Stimulated activated CD4-positive, alpha-beta T cell treated with anti-CD3 and anti-CD28 coated beads, Interleukin-12 subunit alpha, Interleukin-12 subunit beta, amount 100 ng/mL, for 4 hours (primary cell): ENCODE results near the gene RIPOR1.
A peak's percentile ranks its signal among the peaks of the same experiment; 100 is the strongest.

Experiments used
- DNase-seq: peaks from one replicate; pipeline ENCODE4 v3.0.0-alpha.2; 2020

Gene RIPOR1

GRCh38 chr16:67561824-67562525 is 33.3 kb downstream of the RIPOR1 start:
- DNase-seq, result peak; percentile 95

DNA sequence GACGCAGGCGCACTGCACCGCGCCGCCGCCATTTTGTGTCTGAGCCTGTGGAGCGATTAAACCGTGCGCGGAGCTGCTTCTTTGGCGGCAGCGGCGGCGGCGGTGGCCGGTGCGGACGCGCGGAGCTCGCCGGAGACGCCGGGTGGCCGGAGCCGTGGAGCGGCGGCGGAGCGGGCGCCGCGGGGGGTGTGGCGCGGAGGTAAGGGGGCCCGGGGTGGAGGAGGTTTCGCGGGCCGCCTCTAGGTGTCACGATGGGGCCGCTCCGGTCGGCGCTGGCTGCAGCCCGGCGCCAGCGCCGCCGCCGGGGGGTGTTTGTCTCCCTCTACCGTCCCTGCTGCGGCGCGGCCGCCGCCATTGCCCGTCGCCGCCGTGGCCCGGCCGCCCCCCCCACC is 33.9 kb downstream of the RIPOR1 start, which contains the start of gene CTCF:
CTCF (plus strand) TSS at position 1 of the 392 bp plus-strand sequence. CDS start 48,307 bp downstream, outside the sequence.
- DNase-seq, result peak; percentile 78

- peak; percentile 47 for DNase-seq
These were observed 34.5 kb downstream of the RIPOR1 start for GRCh38 chr16:67562918-67563707.

GRCh38 chr16:67563708-67564468 is 35.3 kb downstream of the RIPOR1 start:
- DNase-seq, result no peak

DNA sequence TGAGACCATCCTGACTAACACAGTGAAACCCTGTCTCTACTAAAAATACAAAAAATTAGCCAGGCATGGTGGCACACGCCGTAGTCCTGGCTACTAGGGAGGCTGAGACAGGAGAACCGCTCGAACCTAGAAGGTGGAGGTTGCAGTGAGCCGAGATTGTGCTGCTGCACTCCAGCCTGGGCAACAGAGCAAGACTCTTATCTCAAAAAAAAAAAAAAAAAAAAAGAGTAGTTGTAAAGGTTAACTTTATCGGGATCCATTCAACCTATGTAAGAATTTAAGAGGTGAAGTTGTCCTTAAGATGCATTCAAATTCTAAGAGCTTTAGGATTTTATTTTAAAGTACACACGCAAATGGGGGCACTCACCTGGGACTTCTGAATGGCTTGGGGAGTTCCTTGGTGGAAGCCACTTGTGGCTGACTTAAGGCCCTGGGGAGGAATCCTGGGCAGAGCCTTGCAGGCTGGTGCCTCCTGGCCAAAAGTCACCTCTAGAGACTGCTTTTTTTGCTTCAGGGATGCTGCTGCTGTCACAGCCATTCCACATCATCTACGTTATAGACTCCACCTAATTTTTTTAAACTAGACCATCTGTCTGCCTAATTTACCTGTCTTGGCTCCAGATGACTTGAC is 37.0 kb downstream of the RIPOR1 start:
- no peak for DNase-seq

GRCh38 chr16:67571464-67571863 is 42.8 kb downstream of the RIPOR1 start:
- no peak for DNase-seq

GRCh38 chr16:67571981-67572431 is 43.4 kb downstream of the RIPOR1 start:
- no peak for DNase-seq

DNA sequence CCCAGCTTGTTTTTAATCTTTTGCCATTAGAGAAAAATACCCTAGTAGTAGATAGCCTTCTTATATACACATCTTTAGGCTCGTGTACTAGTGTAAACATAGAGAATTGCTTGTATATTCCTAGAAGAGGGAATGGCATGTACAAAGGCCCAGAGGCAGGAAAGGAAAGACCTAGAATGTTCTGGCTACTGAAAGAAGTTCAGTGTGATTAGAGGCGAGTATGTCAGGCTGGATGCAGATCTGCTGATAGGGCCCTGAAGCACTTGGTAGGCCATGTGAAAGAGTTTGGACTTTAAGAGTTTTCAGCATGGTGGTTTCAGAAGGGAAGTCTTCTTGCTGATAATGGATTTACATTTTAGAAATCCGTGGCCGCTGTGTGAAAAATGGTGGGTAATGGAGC is 51.1 kb downstream of the RIPOR1 start:
- DNase-seq, result no peak

- DNase-seq, result no peak
These were observed 51.6 kb downstream of the RIPOR1 start for GRCh38 chr16:67580202-67580601.

DNA sequence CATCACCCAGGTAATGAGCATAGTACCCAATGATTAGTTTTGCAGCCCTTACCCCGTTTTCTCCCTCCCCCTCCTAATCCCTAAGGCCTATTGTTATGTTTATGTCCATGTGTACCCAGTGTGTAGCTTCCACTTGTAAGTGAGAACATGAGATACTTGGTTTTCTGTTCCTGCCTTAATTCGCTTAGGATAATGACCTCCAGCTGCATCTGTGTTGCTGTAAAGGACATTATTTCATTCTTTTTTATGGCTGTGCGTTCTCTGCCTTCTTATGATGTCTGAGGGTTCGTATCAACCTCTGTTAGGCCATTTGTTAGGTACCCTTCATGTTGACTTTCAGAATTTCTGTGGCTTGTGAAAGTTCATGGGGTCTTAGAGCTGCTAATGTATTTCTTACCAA is 64.7 kb downstream of the RIPOR1 start:
- no peak for DNase-seq

DNA sequence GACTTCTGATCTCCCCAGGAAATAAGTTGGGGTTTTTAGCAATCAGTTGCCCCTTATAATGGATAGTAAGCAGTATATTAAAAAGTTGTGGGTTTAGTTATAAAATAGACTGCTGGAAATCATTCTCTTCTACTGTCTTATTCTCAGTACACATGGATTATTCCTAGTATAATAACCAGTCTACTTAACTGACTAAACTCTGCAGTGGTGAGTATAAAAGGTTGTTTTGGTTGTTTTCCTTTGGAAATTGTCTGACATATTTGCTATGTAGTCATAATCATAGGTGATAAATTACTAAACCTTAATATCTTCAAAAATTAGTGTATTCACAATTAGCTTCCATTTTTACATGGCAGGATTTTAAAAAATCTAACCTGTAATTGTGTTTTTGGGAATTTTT is 65.1 kb downstream of the RIPOR1 start:
- DNase-seq, result no peak

DNA sequence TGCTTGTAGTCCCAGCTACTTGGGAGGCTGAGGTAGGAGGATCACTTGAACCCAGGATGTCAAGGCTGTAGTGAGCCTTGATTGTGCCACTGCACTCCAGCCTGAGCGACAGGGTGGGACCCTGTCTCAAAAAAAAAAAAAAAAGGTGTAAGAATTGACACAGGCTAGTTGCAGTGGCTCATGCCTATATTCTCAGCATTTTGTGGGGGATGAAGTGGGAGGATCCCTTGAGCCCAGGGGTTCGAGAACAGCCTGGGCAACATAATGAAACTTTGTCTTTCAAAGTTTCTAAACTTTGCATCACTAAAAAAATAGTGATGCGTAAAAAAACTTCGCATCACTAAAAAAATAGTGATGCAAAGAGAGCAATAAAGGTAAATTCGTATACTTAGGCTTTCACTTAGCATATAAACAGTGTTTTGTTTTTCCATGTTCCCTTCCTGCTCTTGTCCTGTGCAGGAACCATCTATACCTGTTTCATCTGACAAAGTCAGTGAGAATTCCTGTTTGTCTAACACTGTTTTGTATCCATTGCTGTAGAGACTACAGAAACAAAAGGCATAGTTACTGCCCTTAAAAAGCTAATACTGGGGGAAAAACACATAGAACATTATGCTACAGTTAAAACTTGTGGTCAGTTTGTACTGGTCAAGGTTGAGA is 65.8 kb downstream of the RIPOR1 start:
- no peak for DNase-seq

DNA sequence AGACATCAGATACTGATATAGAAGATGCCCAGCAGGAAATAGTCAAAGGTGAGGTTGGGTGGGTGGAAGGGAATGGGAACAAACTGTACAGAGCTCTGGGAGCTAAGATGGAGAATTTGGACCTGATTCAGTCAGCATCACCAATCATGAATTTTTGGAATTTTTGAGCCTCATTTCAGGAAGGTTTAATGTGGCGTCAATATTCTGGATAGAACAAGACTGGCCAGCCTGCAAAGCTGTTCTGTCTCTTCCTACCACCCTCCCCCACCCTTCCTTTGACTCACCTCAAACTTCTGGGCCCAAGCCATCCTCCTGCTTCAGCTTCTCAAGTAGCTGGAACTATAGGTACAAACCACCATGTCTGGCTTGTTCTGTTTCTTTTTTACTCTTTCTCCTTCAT is 66.3 kb downstream of the RIPOR1 start:
- DNase-seq, result no peak
